ENCODE data around the gene MDC1. TPM values are rescaled to one million over a fixed set of nuclear protein-coding genes. Genes with fewer than 3 reads are reported as not detected.

The MDC1 gene
- total and polyA plus RNA-seq, 2 of the 13 experiments (the other 11 are each of a cell fraction or from before 2014, with no cell fraction given): 8.4 to 14.0 TPM

DNA sequence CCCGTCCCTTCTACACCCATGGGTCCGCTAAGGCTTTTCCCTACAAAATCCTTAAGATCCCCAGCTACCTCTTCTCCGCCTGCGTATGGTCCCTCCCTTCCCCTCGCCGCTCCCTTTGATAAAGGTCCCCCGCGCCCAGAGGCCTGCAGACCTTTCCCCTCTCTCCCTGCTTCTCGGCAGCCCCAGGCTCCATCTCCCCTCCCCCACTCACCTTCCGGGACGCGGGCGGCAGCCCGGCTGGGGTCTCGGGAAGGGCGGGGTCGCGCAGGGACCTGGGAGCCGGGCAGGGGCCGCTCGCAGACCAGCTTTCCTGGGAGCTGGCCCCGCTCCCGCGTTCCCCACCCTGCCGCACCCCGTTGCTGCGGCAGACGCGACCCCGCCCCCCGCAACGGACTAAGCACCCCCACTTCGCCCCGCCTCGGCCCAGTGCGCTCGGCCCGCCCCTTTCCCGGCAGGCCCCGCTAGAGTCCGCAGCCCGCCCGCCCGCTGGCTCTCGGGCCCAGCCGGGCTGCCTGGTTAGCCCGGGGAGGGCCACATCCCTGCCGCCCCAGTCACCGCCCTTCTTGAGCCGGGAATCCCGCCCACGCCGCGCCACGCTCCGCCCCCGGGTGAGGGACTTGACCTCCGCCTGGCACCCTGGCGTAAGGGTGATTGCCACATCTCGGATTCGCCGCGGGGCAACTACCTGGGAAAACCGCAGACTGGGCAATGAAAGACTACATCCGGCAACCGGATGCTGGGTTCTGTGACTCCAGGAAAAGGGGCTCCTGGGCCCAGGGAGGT lies 25.4 kb upstream of the MDC1 start, which contains the start of gene FLOT1 (continued):
- TF ChIP-seq, protein P1, sequence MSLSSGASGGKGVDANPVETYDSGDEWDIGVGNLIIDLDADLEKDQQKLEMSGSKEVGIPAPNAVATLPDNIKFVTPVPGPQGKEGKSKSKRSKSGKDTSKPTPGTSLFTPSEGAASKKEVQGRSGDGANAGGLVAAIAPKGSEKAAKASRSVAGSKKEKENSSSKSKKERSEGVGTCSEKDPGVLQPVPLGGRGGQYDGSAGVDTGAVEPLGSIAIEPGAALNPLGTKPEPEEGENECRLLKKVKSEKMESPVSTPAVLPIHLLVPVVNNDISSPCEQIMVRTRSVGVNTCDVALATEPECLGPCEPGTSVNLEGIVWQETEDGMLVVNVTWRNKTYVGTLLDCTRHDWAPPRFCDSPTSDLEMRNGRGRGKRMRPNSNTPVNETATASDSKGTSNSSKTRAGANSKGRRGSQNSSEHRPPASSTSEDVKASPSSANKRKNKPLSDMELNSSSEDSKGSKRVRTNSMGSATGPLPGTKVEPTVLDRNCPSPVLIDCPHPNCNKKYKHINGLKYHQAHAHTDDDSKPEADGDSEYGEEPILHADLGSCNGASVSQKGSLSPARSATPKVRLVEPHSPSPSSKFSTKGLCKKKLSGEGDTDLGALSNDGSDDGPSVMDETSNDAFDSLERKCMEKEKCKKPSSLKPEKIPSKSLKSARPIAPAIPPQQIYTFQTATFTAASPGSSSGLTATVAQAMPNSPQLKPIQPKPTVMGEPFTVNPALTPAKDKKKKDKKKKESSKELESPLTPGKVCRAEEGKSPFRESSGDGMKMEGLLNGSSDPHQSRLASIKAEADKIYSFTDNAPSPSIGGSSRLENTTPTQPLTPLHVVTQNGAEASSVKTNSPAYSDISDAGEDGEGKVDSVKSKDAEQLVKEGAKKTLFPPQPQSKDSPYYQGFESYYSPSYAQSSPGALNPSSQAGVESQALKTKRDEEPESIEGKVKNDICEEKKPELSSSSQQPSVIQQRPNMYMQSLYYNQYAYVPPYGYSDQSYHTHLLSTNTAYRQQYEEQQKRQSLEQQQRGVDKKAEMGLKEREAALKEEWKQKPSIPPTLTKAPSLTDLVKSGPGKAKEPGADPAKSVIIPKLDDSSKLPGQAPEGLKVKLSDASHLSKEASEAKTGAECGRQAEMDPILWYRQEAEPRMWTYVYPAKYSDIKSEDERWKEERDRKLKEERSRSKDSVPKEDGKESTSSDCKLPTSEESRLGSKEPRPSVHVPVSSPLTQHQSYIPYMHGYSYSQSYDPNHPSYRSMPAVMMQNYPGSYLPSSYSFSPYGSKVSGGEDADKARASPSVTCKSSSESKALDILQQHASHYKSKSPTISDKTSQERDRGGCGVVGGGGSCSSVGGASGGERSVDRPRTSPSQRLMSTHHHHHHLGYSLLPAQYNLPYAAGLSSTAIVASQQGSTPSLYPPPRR (CRISPR knock-in tag; IDR thresholded peaks at IDR 0.05; ENCODE audit: borderline replicate concordance): peak; percentile 88
- TF ChIP-seq ZNF543 (CRISPR knock-in tag; IDR thresholded peaks at IDR 0.05) (peak; percentile 98), CCDC6 (CRISPR knock-in tag; IDR thresholded peaks at IDR 0.05) (peak; percentile 95), TOE1 (CRISPR knock-in tag; IDR thresholded peaks at IDR 0.05) (peak; percentile 79; the same call in 1 of the 2 replicates), LCORL (IDR thresholded peaks at IDR 0.05) (no peak), LCORL (CRISPR knock-in tag; IDR thresholded peaks at IDR 0.05) (peak; percentile 87), ZNF773 (CRISPR knock-in tag; IDR thresholded peaks at IDR 0.05; ENCODE audit: borderline replicate concordance) (no peak), ZNF720 (CRISPR knock-in tag; IDR thresholded peaks at IDR 0.05) (peak; percentile 16; the same call in 1 of the 2 replicates), ZNF644 (CRISPR knock-in tag; IDR thresholded peaks at IDR 0.05; ENCODE audit: low read depth) (peak; percentile 38; the same call in 1 of the 2 replicates), ZNF317 (CRISPR knock-in tag; IDR thresholded peaks at IDR 0.05) (no peak; the same call in none of the 2 replicates), SP2 (CRISPR knock-in tag; IDR thresholded peaks at IDR 0.05) (peak; percentile 59), FIP1L1 (IDR thresholded peaks at IDR 0.05; ENCODE audit: borderline replicate concordance, insufficient read depth, low read depth, low read length) (peak; percentile 100), ZFP1 (CRISPR knock-in tag; IDR thresholded peaks at IDR 0.05) (peak; percentile 75), KDM5B (CRISPR knock-in tag; IDR thresholded peaks at IDR 0.05; ENCODE audit: borderline replicate concordance) (peak; percentile 95), ZNF451 (CRISPR knock-in tag; IDR thresholded peaks at IDR 0.05) (peak; percentile 79), ELF1 (CRISPR knock-in tag; IDR thresholded peaks at IDR 0.05) (peak; percentile 62), POLR2A (IDR thresholded peaks at IDR 0.05; ENCODE audit: insufficient read depth in 1 of 2, low read depth in 2 of 2, low read length in 2 of 2) (no peak; a peak in 2 of 4 replicates), ADNP (CRISPR knock-in tag; IDR thresholded peaks at IDR 0.05) (no peak), POLR2AphosphoS5 (IDR thresholded peaks at IDR 0.05; ENCODE audit: low read depth, low read length) (peak; percentile 43)
- TF ChIP-seq, protein P2, sequence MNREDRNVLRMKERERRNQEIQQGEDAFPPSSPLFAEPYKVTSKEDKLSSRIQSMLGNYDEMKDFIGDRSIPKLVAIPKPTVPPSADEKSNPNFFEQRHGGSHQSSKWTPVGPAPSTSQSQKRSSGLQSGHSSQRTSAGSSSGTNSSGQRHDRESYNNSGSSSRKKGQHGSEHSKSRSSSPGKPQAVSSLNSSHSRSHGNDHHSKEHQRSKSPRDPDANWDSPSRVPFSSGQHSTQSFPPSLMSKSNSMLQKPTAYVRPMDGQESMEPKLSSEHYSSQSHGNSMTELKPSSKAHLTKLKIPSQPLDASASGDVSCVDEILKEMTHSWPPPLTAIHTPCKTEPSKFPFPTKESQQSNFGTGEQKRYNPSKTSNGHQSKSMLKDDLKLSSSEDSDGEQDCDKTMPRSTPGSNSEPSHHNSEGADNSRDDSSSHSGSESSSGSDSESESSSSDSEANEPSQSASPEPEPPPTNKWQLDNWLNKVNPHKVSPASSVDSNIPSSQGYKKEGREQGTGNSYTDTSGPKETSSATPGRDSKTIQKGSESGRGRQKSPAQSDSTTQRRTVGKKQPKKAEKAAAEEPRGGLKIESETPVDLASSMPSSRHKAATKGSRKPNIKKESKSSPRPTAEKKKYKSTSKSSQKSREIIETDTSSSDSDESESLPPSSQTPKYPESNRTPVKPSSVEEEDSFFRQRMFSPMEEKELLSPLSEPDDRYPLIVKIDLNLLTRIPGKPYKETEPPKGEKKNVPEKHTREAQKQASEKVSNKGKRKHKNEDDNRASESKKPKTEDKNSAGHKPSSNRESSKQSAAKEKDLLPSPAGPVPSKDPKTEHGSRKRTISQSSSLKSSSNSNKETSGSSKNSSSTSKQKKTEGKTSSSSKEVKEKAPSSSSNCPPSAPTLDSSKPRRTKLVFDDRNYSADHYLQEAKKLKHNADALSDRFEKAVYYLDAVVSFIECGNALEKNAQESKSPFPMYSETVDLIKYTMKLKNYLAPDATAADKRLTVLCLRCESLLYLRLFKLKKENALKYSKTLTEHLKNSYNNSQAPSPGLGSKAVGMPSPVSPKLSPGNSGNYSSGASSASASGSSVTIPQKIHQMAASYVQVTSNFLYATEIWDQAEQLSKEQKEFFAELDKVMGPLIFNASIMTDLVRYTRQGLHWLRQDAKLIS (CRISPR knock-in tag; IDR thresholded peaks at IDR 0.05): peak; percentile 67; the same call in 1 of the 2 replicates

Measured in HepG2 (cell line).